ENCODE measurements around the gene RIT1.
A peak's percentile ranks its signal among the peaks of the same experiment; 100 is the strongest.
"Not testable (repeated sequence)": the region's sequence is repeated elsewhere in the genome, so short reads cannot be mapped to it uniquely, and the experiment has no call there.

The RIT1 gene

DNA sequence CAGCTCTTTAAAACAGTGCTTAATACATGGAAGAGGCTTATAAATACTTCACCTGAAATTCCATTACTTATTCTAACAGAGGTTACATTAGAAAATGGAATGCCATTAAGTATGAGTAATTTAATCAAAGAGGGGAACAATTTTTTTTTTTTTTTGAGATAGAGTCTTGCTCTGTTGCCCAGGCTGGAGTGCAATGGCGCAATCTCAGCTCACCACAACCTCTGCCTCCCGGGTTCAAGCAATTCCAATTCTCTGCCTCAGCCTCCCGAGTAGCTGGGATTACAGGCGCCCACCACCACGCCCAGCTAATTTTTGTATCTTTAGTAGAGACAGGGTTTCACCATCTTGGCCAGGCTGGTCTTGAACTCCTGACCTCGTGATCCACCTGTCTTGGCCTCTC lies 15.5 kb downstream of the RIT1 start:
- DNase-seq (ENCODE audit: extremely low read depth in 1 of 2, low read depth in 1 of 2) = not testable (repeated sequence)

DNA sequence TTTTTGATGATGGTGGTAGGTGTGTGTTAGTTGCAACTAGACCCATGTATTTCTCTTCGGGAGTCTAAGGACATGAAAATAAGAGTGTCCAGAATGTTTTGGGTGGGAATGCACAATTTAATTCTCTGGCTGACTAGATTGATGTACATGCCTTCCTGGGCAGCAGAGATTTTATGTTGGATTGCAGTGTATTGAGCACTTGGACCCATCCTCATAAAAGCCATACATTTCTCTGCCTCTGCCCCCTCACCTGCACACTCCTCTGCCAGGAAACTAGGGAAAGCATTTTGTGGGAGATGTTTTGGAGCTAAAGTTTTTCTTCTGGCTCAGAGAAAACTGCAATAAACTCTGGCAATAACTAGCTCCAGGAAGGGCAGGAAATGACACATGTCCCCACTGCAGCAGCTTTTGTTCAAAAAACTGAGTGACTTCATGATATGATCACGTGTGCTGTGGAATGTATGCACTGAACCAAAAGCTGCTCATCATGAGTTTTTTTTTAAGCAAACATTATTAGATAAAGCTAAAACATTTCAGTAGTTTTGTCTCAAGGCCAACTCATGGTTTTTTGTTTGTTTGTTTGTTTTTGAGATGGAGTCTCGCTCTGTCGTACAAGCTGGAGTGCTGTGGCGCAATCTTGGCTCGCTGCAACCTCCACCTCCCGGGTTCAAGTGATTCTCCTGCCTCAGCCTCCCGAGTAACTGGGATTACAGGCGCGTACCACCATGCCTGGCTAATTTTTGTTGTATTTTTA lies 17.6 kb downstream of the RIT1 start:
- DNase-seq (ENCODE audit: extremely low read depth in 1 of 2, low read depth in 1 of 2) = no peak

DNA sequence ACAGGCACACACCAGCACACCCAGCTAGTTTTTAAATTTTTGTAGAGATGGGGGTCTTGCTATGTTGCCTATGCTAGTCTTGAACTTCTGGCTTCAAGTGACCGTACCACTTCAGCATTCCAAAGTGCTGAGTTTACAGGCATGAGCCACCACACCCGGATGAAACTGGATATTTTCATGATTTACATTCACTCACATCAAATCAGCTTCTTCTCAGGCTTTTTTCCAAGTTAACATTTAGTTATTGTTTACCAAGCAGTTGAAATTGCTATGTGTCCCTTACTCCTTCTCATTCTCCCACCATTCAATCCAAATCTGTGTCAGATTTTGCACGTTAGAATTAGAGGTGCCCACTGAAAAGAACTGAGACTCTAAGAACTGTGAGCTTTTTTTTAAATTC lies 18.4 kb downstream of the RIT1 start:
- no peak for DNase-seq (ENCODE audit: extremely low read depth in 1 of 2, low read depth in 1 of 2)

DNA sequence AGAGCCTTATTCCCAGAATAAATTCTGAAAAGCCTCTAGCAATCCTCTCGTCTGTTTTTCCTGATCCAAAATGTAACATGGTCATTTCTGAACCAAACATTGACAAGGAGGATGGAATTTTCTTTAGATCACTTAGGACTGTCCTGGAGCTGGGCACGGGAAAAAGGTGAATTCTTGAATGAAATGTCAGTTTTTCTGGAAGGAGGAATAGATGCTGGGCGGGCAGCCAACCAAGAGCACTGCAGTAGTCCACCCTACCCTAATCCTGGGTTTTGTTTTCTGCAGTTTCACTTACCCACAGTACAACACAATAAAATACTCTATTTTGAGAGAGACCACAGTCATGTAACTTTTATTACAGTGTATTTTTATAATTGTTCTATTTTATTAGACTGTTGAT lies 20.9 kb downstream of the RIT1 start:
- no peak for DNase-seq (ENCODE audit: extremely low read depth in 1 of 2, low read depth in 1 of 2)

DNA sequence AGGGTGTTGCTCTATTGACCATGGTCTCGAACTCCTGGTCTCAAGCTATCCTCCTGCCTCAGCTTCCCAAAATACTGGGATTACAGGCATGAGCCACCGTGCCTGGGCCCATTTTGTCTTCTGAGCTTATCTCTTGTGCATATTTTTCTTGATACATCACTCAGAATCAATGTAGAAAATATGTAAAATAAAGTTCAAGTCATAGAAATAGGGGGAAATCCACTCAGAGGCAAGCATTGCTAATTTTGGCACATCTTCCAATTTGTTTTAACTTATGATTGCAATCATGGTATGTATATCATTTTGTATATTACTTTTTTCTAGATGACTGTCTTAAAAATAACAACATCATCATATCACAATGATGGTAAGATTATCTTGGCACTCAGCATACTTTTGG lies 21.6 kb downstream of the RIT1 start:
- no peak for DNase-seq (ENCODE audit: extremely low read depth in 1 of 2, low read depth in 1 of 2)

DNA sequence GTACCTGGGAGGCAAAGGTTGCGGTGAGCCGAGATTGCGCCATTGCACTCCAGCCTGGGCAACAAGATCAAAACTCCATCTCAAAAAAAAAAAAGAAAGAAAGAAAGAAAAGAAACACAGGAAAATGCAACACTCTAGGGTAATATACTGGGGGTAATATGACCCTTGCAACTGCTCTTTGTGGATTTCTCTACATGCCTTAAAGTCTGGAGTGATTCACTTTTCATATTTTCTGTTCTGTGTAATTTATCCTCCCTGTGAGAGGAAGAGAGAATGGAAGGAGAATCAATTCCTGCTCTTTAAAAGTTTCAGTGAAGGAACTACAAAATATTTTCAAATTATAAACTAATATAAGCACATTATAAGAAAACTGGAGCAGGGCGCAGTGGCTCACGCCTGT lies 22.7 kb downstream of the RIT1 start:
- DNase-seq (ENCODE audit: extremely low read depth in 1 of 2, low read depth in 1 of 2) = no peak

DNA sequence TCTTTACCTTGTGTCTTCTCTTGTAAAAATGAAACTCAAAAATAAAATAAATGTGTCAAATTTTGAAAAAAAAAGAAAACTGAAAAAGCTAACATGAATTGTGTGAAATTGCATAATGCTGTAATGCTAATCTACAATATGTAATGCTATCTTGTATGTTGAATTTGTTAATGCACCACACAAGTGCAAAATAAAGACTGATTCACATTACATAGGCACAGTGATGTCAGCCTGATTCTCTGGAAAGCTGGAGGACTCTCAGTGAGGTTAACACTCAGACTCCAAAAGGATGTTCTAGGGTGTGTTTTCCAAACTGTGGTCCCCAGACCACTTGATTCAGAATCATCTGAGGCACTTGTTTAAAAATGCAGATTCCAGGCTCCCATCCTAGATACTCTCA lies 26.2 kb downstream of the RIT1 start:
- no peak for DNase-seq (ENCODE audit: extremely low read depth in 1 of 2, low read depth in 1 of 2)

DNA sequence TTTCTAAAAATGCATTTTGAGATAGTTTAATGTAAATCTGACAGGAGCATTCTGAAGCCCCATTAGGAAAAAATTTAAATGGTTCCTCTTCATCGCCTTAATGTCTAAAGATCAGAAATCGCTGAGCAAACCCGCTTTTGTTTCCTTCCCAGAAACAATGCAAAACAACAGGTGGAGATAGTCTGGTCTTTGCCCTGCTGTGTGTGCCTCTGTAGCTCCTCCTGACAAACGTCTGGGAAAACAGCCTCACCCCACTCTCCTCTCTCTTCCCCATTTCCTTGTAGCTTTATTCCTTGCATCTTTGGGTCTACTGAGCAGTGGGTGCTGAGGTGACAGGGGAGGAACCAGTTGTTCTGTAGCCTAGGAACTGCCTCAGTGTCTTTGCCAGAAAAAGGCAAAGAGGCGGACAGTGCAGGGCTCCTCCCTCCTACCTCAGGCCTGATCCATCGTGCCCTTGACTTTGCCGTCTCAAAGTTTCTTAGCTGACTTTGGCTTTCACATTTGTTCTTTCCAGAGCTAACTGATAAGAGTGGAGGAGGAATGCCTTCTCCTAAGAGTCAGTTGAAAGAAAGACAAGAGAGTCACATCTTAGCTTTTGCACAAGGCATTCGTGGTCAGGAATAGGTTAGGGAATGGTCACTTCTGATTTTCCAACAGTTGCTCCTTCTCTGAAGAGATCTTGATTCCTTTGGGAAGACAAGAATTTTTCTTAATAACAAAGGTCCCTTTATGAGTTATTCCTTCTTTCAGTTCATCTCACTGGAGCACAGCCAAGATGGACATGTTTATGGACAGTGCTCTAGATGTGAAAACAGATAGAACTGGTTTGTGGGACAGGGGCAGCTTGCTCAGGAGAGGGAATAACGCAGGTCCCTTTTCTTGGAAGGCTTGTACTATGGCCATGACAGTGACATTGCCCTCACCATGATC lies 26.9 kb downstream of the RIT1 start:
- no peak for DNase-seq (ENCODE audit: extremely low read depth in 1 of 2, low read depth in 1 of 2)

DNA sequence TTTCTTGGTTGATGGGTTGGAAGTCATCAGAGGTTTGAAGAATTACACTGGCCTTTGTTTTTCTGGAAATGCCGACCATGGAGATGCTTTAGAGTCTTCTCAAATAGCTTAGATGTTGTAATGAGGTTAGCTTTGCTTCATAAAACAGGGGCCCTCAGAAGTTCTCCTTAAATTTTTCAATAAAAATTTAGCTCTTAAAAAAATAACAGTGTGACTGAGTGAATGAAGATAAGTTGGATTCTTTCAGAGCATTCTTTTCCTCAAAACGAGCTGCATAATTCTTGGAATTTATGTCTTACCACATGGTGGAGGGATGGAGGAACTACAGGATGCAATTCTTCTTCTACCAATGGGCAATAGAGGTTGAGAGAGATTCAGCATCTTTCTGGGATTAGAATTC lies 28.4 kb downstream of the RIT1 start:
- DNase-seq (ENCODE audit: extremely low read depth in 1 of 2, low read depth in 1 of 2) = no peak

DNA sequence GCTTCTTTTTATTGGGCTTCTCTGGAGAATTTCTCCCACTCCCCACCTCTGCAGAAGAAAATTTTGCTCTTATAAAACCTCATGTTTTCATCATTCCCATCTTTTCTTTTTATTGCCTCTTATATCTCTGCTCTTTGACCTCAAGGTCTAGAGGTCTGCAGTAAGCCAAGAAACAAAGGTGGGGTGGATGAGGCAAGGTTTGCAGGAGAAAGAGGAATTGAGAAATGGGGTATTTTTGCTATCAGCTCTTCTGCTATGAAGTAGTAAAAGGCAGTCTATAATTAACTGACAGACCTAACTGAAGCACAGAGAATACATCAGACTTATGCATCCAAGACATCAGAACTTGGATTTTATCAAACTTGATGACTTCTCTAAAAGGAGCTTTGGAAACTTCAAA lies 28.9 kb downstream of the RIT1 start:
- no peak for DNase-seq (ENCODE audit: extremely low read depth in 1 of 2, low read depth in 1 of 2)

DNA sequence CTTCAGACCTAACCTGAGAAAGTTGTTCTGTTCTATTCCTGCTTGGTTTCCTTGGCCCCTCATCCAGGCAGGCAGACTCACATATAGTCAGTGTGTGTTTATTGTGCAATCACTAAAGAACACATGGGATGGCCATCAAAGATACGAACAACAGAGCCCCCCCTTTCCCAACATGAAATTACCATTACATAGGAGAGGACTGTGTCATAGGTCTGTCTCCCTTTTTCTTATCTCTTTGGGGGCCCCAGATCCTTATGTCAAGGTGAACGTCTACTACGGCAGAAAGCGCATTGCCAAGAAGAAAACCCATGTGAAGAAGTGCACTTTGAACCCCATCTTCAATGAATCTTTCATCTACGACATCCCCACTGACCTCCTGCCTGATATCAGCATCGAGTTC lies 30.2 kb downstream of the RIT1 start:
- DNase-seq (ENCODE audit: extremely low read depth in 1 of 2, low read depth in 1 of 2) = no peak

DNA sequence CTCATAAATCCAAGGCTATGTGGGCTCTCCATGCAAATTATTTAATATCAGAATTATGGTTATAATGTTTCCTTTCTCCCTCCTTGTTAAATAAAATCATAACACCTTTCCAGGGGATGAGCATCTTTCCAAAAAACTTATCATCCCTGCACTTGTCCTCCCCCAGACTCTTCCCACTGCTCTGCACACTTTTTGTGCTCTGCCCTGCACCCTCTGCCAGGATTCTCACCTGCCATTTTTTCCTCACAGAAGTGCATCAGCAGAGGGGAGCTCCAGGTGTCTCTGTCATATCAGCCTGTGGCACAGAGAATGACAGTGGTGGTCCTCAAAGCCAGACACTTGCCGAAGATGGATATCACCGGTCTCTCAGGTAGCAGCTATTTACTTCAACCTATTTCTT lies 30.9 kb downstream of the RIT1 start:
- DNase-seq (ENCODE audit: extremely low read depth in 1 of 2, low read depth in 1 of 2) = no peak

DNA sequence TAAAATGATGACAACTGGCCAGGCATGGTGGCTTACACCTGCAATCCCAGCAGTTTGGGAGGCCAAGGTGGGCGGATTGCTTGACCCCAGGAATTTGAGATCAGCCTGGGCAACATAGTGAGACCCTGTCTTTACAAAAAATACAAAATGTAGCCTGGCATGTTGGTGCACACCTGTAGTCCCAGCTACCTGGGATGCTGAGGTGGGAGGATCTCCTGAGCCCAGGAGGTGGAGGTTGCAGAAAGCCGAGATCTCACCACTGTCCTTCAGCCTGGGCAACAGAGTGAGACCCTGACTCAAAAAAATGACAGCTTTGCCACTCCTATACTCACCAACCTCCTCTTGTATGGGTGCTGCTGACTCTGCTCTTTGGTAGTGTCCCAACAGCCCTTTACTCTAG lies 33.2 kb downstream of the RIT1 start:
- no peak for DNase-seq (ENCODE audit: extremely low read depth in 1 of 2, low read depth in 1 of 2)

DNA sequence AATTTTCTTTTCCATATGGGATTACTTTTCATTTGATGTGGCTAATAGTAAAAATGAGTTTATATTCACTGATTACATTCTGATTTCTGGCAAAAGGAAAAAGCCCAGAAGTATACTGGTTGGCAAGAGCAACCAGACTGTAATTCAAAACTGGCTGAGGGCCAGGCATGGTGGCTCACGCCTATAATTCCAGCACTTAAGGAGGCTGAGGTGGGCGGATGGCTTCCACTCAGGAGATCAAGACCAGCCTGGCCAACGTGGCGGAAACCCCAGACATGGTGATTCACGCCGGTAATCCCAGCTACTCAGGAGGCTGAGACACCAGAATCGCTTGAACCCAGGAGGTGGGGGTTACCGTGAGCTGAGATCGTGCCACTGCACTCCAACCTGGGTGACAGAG lies 37.3 kb downstream of the RIT1 start:
- no peak for DNase-seq (ENCODE audit: extremely low read depth in 1 of 2, low read depth in 1 of 2)

DNA sequence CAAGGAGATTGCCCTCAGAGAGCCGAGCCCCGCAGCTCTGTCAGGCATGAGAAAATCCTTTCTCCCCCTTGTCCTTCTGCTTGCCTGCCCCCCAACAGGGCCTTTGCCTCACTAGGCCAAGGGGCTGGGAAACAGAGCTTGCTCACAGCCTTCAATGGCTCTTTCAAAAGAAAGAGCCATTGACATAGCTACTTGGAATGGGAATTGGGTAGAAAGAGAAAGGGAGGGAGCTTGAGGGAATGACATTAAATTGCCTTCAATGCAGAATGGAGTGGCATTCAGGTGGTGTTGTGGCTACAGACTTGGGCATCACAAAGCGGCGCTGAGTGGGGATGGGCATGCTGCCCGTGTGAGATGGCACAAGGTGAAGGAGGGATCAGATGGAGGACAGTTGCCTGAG lies 38.6 kb downstream of the RIT1 start:
- DNase-seq (ENCODE audit: extremely low read depth in 1 of 2, low read depth in 1 of 2) = no peak

DNA sequence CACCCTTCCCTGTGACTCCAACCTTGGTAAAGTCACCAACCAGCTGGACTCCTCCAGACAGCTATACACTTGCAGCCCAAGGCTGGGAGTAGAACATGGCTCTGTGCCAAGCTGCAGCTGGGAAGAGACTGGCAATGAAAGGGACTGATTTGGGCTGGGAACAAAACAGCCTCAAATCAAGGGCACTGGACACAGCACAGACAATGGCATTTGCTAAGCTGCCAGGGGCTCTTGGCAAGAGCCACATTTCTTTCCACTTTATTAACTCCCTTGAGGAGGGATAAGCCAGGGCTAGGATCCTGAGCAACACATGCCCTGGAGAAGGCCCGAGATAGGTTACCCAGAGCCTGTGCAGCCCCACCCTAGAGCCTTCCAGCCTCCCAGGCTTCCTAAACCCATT lies 39.8 kb downstream of the RIT1 start:
- no peak for DNase-seq (ENCODE audit: extremely low read depth in 1 of 2, low read depth in 1 of 2)

DNA sequence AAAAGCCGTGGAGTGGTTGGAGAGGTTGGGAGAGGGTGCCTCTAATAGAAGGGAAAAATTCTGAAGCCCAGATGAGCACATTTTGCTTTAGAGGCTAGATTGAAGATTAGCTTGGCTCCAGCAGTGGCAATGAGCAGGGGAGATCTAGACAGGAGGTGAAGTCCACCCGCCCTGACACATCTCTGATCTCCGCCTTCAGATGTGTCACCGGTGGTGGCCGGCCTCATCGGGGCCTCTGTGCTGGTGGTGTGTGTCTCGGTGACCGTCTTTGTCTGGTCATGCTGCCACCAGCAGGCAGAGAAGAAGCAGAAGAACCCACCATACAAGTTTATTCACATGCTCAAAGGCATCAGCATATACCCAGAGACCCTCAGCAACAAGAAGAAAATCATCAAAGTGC lies 43.4 kb downstream of the RIT1 start:
- DNase-seq (ENCODE audit: extremely low read depth in 1 of 2, low read depth in 1 of 2) = no peak

DNA sequence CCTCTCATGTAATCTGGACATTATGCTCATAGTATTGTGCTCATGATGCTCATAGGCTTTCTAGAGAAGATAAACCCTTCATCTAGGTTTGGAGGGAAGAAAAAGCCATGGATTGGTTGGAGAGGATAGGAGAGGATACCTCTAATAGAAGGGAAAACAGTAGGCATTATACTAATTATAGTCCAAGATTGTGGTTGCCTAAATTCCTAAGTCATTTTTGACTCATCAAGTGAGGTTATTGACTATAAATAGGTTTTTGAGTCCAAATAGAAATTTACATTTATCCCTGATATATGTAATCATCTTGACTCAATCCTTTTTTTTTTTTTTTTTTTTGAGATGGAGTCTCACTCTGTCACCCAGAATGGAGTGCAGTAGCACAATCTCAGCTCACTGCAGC lies 46.8 kb downstream of the RIT1 start:
- DNase-seq (ENCODE audit: extremely low read depth in 1 of 2, low read depth in 1 of 2) = no peak

DNA sequence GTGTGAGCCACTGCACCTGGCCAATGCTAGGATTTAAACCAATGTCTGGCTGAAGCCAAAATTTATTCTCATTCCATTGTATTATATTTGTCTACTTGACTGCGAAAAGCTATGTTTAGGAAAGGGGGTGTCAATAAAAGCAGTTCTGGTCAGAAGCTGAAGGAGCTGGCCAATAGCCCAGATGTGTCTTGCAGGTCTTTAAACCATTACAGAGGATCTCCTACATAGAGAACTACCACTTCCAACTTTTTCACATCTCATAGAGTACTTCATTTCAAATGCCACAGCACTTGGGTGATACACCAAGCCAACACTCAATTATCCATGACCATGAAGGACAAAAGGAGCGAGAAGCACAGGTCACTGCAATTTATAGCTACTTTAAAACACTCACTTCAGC lies 49.3 kb downstream of the RIT1 start:
- DNase-seq (ENCODE audit: extremely low read depth in 1 of 2, low read depth in 1 of 2) = no peak

DNA sequence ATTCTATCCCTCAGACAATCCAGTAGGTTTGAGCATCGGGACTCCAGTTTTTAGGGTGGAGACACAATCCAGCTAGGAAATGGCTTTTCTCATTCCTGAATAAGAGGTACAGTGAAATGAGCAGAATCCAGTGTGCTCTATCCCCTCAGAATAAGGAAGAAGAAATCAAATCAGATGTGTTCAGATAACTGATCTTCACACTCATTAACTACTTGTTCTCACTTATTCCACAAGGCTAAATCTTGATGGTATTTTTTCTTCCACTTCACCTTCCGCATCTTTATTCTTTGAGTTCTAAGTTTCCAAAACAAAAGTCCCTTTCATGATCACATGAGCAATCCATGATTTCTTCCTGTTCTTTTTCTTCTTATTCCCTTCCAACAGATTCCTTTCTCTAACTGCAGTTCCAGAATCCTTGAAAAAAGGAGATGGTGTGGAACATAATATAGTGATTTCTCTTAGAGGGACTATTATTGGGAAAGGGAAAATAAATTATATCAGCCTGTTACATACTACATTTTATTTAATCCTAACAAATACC lies 50.1 kb downstream of the RIT1 start:
- DNase-seq (ENCODE audit: extremely low read depth in 1 of 2, low read depth in 1 of 2) = no peak

DNA sequence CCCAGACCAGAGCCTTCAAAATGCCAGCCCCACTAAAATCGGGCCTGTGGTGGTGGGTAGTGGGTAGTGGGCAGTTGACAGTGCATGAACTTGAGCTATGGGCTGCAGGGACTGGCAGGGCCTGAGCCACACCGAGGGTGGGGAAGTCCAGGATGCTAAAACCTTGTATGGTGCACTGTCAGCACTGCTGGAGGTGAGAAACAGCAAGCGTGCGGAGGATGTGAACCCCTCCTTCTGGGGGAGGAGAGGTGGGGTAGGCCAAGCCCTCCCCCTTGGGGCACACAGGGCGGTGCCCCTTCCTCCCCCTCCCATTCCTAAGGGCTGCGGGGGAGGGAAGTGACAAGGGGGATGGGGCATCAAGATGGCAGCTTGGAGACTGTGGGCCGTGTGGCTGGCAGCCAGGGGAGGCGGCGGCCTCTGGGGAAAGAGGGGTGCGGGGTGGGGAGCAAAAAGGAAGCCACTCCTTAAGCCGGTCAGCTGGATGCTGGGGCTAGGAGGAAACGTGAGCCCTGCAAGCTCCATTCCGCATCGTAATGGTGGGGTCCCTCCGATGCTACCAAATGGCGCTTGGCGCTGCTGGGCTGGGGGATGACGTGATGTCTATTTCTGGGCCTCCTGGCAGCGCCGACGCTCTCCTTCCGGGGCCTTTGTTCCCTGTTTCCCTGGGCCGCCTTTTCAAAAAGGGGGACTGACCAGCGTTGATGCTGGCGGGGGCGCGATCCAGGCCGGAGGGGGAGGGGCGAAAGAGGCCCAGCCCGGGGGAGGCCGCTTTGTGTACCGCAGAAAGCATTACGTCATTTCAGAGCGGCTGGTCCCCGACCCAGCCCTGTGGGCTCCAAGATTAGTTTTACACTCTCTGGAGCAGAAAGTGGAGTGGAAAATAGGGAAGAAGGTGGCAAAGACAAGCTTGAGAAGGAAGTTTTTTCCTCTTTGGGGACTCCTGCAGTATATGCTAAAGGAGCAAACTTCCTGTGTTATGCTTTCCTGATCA lies 51.0 kb downstream of the RIT1 start:
- DNase-seq (ENCODE audit: extremely low read depth in 1 of 2, low read depth in 1 of 2) = peak; percentile 49 to 55

Measured in stimulated activated CD8-positive, alpha-beta memory T cell treated with anti-CD3 and anti-CD28 coated beads, Interleukin-7, amount 100 ng/mL, for 48 hours (primary cell).